SK-N-DZ (cell line): ENCODE results near the gene INPP4A.

Experiments
- DNase-seq: peaks from one replicate; pipeline ENCODE4 v3.0.0-alpha.2; 2015; ENCODE audit warnings: low spot score

The INPP4A gene

DNA sequence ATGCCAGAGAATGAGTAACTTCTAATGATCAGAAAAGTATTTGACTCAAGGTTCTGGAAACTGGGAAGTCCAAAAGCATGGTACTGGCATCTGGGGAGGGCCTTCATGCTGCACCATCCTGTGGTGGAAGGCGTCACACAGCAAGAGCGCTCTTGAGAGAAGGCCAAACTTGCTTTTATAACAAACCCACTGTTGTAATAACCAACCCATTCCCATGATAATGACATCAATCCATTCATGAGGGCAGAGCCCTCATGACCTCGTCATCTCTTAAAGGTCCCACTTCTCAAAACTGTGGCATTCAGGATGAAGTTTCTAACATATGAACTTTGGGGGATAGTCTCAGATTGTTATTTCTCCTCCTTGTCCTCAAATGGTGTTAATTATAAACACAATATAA, 95.9 kb downstream of the INPP4A start:
- DNase-seq, result no peak

GRCh38 chr2:98541489-98541888, 96.8 kb downstream of the INPP4A start:
- DNase-seq, result no peak

DNA sequence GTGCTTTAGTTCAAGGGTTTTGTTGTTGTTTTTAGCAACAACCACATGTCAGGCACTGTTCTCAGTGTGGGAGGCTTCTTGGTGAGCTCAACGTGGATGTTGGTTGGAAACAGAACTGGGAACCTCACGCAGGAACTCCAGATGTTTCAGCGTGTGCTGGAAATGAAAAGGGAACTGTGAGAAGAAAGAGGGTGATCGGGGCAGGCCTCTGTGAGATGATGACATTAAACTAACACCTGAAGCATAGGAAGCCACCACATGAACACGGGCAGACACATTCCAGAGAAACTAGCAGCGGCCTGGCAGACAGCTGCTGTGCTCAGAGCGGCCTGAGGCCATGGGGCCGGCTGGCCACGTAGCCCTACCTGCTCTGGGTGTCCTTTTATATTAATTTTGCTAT, 97.2 kb downstream of the INPP4A start:
- DNase-seq, result no peak

GRCh38 chr2:98543214-98543613, 98.6 kb downstream of the INPP4A start:
- no peak for DNase-seq

DNA sequence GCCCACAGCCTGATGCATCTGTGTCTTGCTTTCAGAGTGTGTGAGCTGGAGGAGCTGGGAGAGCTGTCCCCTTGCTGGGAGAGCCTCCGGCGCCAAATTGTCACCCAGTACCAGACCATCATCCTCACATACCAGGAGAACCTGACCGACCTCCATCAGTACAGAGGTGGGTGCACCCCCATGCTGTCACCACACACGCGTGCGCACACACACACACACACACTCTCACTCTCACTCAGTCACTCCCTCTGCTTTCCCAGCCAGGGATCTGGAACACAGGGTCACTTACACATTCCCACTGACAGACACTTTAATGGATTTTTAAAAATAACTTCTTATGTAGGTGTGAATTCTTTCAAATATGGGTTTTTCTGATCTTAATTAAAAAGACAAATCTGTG, 99.2 kb downstream of the INPP4A start:
- DNase-seq, result no peak

DNA sequence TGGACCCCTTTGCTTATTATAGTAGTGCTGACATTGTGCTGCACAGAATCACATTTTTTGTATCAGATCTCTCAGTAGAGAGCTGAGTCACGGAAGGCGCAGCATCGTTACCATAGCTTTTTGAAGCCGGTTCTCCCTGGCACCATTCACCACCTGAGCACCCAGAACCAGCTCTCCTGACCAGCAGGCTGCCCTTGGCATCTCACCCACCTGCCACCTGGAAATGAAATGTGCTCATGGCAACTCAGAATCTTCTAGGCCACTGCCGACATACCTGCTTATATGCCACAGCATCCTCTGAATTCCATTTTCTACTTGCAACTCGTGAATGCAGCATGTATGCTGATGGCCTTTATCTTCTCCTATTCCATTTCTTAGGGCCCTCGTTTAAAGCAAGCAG, 100.9 kb downstream of the INPP4A start:
- no peak for DNase-seq

GRCh38 chr2:98546186-98546585, 101.5 kb downstream of the INPP4A start:
- DNase-seq, result no peak

GRCh38 chr2:98547092-98547790, 102.6 kb downstream of the INPP4A start:
- DNase-seq, result no peak

GRCh38 chr2:98548920-98549818, 104.5 kb downstream of the INPP4A start:
- DNase-seq, result no peak

DNA sequence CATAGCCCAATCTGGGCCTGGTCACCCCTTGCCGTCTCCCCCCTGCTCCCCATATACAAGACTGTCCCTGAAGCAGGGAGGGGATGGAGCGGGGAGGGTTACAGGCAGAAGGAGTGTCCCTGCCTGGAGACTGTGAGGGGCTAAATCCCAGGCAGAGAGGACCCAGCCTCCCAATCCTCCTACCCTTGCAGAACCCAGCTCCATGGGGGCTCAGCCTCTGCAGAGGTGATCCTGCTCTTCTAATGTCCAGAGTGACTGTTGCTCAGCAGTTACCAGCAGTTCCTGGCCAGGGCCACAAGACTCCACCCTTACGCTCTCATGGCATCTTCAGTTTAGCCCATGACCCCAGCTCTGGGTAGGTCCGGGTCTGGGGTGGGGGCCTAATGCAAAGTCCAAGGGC, 105.5 kb downstream of the INPP4A start:
- no peak for DNase-seq

- no peak for DNase-seq
These were observed 106.7 kb downstream of the INPP4A start for GRCh38 chr2:98551316-98551715.

DNA sequence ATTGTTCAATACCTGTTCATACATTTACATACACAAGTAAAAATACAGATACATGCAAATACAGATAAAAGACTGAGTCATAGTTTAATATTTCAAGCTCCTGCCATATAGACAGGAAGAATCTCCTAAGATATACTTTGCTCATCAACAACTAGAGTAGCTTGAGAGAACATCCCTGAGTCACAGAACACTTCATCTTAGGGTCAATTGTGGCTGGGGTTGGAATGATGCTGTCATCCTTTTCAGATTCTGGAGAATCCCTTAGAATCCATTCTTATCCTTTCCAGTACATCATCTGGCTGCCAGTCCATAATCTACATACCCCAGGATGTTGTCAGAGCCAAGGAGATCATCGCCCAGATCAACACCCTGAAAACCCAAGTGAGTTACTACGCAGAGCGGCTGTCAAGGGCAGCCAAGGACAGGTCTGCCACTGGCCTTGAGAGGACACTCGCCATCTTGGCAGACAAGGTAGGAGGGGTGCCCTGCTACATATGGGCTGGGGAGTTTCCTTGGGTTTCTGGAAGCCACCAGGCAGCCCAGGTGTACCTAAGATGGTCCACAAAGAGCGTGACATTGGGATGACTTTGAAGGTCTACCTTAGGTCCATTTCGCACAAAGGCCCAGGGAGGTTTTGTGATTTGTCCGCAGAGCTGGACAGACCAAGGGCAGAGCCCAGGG, 108.0 kb downstream of the INPP4A start:
- no peak for DNase-seq

DNA sequence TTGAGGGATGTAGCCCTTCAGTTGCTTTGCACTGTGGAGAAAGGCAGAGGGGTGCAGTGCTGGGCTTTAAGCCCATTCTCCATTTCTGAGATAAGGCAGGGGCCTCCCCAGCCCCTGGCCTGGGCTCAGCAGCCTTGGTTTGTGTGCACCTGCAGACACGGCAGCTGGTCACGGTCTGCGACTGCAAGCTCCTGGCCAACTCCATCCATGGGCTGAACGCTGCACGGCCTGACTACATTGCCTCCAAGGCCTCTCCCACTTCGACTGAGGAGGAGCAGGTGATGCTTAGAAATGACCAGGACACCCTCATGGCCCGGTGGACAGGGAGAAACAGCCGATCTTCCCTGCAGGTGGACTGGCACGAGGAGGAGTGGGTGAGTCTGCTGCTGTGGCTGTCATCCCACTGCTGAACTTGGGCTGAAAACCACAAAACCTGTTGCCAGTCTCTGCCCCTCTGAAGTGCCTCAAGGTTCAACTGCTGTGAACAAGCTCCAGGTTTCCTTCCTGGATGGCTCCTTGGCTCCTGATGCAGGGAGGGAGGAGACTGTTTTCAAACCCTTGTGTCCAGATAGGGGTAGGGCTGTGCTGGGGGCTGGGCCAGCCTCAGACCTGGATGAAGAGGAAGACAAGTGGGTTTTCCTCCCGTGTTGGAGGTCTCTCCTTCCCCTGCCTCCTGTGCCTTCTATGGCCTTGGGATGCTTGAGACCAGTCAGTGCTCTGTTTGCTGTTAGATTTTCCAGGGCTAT, 109.6 kb downstream of the INPP4A start:
- no peak for DNase-seq

GRCh38 chr2:98555696-98556095, 111.0 kb downstream of the INPP4A start:
- no peak for DNase-seq

DNA sequence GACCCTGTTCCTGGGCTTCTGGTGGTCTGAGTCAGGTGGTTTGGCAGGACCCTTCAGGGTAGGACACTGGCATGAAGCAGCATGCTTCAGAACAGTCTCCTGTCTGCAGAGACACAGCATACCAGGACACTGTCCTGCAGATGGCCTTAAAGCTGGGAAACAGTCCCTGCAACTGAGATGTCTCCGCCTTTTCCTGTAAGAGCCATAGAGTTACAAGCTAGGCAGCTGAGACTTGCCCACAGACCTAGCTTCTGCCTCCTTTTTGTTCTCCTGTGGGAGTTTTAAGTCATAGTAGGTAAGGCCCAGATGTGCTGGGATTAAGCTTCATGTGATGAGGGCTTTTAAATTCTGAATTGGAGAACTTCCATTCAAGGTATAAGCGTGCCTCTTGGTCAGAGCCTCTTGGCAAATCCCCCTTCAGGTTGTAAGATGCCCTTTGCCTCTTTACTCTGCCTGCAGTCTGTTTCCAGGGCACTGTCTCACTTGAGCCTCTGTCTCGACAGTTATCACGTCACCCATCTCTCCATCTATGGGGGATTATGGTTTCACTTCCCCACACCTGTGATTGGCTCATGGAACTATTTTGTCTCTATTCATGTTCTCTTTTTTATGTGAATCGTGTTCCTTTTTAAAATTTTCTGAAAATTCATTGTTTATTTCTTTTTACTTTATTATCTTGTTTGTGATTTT, 111.8 kb downstream of the INPP4A start:
- DNase-seq, result no peak

- DNase-seq, result no peak
These were observed 114.3 kb downstream of the INPP4A start for GRCh38 chr2:98558852-98559530.

DNA sequence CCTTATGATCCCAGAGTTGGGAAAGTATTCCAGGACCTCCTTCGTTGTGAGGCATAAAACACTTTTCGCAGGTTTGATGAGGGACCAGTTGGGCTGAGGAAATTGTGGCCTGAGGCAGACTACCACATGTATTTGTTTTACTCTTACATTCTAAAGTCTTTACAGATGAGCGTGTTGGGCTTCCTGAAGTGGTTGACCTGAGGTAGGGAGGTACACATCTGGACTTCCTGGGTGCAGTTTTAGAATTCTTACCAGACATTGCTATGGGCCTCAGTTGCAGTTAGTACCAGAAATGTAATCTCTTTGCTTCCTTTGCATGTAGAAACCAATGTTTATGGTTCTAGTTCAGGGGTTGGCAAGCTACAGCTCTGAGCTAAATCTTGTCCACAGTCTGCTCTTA, 114.9 kb downstream of the INPP4A start:
- DNase-seq, result no peak

GRCh38 chr2:98560256-98560771, 115.7 kb downstream of the INPP4A start:
- DNase-seq, result no peak

DNA sequence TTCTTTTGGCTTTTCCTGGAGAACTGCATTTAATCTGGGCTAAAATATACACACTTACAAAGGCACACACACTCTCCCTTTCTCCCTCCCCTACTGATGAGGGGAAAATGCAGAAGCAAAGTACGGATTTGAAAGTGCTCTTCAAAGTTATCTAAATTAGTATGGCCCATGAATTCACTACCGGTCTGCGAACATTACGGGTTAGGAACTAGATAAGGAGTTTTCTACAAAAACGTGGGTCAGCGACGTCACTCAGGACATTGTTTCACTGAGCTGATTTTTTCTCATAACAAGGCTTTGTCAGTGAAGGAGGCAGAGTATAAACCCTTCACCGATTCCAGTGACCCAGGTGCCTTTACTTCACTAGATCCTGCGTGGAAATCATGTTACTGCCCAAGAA, 116.4 kb downstream of the INPP4A start:
- no peak for DNase-seq
